NCI-H187 (cell line): Measurements from ENCODE around the gene AKAP8L.
A peak's percentile ranks its signal among the peaks of the same experiment; 100 is the strongest.

Source experiments
- DNase-seq, 2 experiments: peaks; one replicate each; lab custom pipeline; 2025; lab: John Stamatoyannopoulos, UW

Gene AKAP8L

GRCh38 chr19:15432629-15433518, 14.1 kb upstream of the AKAP8L start:
- peak; percentile 55 to 72 for DNase-seq

GRCh38 chr19:15432018-15432494, 13.3 kb upstream of the AKAP8L start:
- DNase-seq = no peak

- no peak for DNase-seq
Observed at GRCh38 chr19:15431396-15432017, 12.7 kb upstream of the AKAP8L start.

- no peak for DNase-seq
Observed at GRCh38 chr19:15430526-15431120, 11.8 kb upstream of the AKAP8L start.

- no peak for DNase-seq
Observed at GRCh38 chr19:15429825-15430467, 11.2 kb upstream of the AKAP8L start.

- no peak for DNase-seq
Observed at GRCh38 chr19:15428956-15429824, 10.4 kb upstream of the AKAP8L start.

GRCh38 chr19:15427991-15428471, 9.2 kb upstream of the AKAP8L start:
- DNase-seq = no peak

- DNase-seq = no peak
Observed at GRCh38 chr19:15427350-15427700, 8.5 kb upstream of the AKAP8L start.

GRCh38 chr19:15426485-15427349, 7.9 kb upstream of the AKAP8L start:
- no peak for DNase-seq

- DNase-seq = no peak
Observed at GRCh38 chr19:15425321-15425950, 6.6 kb upstream of the AKAP8L start.

GRCh38 chr19:15424692-15425272, 6.0 kb upstream of the AKAP8L start:
- DNase-seq = no peak

- no peak for DNase-seq
Observed at GRCh38 chr19:15424121-15424520, 5.3 kb upstream of the AKAP8L start.

- no peak for DNase-seq
Observed at GRCh38 chr19:15423130-15423529, 4.3 kb upstream of the AKAP8L start.

- DNase-seq = no peak
Observed at GRCh38 chr19:15422296-15423075, 3.7 kb upstream of the AKAP8L start.

- DNase-seq = no peak
Observed at GRCh38 chr19:15421721-15422260, 3.0 kb upstream of the AKAP8L start.

GRCh38 chr19:15421136-15421695, 2.4 kb upstream of the AKAP8L start:
- DNase-seq = no peak

- DNase-seq = no peak
Observed at GRCh38 chr19:15419413-15420025, 731 bp upstream of the AKAP8L start.

GRCh38 chr19:15418231-15418578, 583 bp downstream of the AKAP8L start:
- no peak for DNase-seq
